Stimulated activated CD4-positive, alpha-beta T cell treated with anti-CD3 and anti-CD28 coated beads, Interleukin-15, amount 100 ng/mL, for 24 hours (primary cell): ENCODE measurements around the gene ACAA1.
"Not testable (repeated sequence)": the region's sequence is repeated elsewhere in the genome, so short reads cannot be mapped to it uniquely, and the experiment has no call there.

Experiments
- DNase-seq: peaks from one replicate; pipeline ENCODE4 v3.0.0-alpha.2; 2020

The ACAA1 gene

DNA sequence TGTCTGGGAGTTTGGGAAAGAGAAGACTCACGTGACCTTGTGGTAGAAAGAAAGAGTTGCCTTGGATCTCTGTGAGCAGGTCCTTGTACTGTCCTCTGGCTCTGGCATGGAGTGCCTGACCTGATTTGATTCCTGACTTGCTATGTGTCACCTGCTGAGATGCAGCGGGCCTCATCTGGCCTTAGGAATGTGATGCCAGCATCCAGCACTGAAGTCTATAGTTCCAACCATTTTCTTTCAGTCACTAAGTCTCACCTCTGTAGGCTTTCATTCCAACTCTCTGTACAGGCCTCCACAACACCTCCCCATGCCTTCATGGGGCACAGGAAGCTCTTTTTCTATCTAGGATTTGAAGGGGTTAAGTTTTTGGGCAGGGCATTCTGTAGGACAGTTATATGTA is 16.3 kb upstream of the ACAA1 start:
- DNase-seq, result no peak

DNA sequence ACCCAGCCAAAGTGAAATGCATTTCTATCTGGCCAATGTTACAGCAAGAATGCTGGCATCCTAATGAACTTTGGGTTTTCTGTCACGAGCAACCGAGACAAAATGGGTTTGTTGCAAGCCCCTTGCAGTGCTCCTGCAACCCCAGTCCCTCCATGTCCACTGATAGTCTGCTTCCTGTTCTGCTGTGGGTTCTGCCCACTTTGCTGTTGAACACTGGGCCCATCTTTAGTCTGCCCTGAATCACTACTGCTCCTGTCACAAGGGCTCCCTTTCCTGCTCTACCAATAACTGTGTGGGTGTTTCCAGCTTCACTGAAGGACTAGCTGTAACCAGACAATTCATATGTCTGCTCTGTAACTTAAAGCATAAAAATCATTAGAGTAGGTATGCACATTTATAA is 15.7 kb upstream of the ACAA1 start:
- no peak for DNase-seq

DNA sequence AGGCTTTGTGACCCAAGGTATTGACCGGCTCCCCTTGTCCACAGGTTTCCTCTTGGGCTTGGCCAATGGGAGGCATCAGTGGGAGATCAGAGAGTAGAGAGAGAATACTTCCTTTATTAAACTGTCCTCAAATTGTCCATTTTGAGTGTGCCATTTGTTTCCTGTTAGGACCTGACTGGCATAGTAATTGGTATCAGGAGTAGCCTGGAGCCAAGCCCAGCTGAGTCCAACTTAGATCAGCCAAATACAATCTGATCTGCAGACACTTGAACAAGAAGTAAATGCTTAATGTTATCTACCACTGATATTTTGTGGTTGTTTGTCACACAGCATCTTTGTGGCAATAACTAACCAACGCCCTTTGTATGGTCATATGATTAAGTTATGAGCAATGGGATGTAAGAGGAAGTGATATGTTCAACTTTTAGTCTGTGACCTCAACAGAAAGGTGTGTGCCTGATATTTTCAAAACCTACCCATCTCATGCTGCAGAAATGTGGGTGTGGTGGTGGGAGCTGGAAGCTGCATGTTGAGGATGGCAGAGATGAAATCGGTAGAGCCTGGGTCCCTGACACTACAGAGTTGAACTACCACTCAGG is 14.8 kb upstream of the ACAA1 start:
- no peak for DNase-seq

DNA sequence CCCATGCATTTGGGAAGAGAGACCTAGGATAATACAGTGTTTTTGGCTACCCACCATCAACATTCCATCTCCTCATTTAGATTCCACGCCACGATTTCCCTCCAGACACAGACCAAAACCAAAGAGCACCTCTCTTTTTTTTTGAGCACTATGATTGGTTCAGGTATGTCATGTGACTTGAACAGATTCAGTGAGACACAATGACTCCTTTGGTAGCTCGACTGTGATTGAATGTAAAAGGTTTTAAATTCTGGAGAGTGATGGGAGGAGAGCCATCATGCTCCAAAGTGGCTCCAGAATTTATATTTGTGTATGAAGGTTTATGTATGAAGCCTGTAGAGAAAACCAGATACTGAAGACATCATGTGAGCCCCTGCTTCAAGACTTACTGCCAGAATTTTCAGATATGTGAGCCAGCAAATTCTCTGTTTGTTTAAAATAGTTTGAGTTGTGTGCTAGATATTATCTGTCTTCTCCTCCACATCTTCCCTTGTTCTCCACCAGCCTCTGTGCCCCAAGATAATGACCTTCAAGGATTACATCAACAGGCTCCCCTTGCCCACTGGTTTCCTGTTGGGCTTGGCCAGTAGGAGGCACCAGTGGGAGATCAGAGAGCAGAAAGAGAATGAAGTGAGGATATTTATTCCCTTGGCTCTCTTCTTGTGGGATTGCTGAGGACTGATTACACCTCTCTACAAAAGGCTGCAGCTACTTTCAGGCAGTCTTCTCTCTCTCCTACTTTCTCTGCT is 14.0 kb upstream of the ACAA1 start:
- DNase-seq, result no peak

DNA sequence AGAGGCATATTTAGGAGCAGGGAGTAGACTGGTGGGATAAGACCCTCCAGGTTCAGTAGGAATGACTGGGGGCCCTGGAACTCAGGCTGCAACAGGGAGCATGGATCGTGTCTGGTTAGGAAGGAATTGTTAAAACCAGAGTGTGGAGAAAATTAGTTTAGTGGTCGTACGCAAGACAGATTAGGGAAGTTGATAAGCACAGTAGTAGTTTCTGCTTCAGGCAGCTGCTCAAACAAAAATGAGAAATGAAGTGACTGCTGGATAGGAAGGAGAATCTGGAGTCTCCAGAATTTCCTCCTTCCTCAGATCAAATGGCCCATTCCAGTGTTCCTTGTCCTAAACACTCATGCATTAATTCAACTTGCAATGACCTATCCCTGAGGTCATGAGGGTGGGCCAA is 12.8 kb upstream of the ACAA1 start:
- no peak for DNase-seq

DNA sequence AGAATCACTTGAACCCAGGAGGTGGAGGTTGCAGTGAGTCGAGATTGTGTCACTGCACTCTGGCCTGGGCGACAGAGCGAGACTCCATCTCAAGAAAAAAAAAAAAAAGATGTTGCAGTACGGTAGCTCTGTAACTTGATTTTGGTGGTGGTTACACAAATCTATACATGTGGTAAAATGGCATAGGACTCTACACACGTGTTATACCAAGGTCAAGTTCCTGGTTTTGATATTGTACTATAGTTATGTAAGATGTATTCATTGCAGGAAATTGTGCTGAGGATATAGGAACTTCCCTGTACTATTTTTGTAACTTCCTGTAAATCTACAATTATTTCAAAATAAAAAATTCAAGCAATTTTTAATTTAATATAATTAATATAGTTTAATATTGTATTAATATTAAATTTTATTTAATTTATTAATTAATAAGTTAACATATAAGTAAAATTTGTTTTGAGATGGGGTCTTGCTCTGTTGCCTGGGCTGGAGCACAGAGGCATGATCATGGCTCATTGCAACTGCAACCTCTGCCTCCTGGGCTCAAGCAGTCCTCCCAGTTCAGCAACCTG is 11.5 kb upstream of the ACAA1 start:
- DNase-seq, result no peak

DNA sequence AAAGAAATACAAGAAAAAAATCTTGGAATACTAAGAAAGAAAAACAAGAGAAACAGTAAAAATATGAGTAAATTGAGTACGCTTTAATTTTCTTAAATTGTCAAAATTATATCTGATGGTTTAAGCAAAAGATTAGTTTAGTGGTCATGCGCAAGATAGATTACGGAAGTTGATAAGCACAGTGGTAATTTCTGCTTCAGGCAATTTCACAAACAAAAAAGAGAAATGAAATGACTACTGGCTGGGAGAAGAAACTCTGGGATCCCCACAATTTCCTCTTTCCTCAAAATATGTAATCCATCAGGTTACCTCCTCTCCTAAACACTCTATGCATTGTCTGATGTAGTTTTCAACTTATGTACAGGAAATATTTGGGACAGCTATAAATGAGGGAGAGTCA is 10.5 kb upstream of the ACAA1 start:
- no peak for DNase-seq

DNA sequence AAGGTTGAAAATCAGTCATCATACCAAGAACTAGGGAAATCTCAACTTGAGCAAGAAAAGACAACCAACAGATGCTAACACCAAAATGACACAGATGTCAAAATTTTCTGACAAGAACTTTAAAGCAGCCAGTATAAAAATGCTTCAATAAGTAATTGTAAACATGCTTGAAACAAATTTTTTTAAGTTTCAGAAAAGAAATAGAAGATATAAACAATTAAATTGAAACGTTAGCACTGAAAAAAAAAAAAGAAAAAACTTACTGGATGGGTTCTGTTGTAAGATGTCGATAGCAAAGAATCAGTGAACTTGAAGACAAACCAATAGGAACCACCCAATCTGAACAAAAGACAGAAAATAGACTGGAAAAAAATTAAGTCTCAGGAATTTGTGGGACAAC is 9.6 kb upstream of the ACAA1 start:
- DNase-seq, result no peak

DNA sequence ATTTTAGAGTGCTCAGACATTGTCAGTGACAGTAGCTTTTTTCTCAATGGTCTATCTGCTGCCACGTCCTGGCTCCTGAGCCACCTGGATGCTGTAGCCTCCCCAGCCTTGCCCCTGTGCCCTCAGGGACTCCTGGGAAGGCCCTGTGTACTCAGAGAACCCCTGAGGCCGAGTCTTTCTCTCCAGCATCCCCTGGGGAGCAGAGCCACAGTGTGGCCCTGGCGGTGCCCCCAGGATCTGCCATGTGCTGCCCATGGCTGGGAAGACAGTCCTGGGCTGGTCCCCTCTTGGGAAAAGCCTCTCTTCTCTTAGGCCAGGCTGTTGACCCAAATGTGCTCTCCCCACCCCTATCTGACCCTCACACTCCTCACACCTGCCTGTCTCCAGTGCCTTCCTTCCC is 6.6 kb upstream of the ACAA1 start:
- DNase-seq, result no peak

DNA sequence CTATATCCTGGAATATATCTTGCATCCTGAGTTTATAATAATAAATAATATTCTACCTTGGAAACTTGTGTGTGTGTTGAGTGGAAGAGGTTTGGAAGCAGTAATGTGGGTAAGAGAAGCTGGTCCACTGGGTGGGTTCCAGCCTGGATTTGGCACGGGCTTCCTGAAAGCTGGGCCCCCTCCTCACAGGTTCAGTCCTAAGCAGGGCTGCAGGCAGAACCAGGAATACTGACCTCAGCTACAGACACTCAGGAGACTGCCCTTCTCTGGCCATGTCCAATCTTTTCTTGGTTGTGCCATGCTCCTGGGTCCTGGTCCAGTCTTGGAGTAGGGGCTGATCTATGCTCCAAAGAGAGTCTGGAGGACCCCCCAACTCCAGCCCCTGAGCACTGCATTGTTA is 6.0 kb upstream of the ACAA1 start:
- DNase-seq, result no peak

DNA sequence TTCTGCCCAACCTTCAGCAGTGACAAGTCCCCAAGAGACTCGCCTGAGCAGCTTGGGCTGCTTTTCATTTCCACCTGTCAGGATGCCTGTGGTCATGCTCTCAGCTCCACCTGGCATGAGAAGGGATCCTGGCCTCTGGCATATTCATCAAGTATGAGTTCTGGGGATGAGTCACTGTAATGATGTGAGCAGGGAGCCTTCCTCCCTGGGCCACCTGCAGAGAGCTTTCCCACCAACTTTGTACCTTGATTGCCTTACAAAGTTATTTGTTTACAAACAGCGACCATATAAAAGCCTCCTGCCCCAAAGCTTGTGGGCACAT is 5.0 kb upstream of the ACAA1 start:
- no peak for DNase-seq

DNA sequence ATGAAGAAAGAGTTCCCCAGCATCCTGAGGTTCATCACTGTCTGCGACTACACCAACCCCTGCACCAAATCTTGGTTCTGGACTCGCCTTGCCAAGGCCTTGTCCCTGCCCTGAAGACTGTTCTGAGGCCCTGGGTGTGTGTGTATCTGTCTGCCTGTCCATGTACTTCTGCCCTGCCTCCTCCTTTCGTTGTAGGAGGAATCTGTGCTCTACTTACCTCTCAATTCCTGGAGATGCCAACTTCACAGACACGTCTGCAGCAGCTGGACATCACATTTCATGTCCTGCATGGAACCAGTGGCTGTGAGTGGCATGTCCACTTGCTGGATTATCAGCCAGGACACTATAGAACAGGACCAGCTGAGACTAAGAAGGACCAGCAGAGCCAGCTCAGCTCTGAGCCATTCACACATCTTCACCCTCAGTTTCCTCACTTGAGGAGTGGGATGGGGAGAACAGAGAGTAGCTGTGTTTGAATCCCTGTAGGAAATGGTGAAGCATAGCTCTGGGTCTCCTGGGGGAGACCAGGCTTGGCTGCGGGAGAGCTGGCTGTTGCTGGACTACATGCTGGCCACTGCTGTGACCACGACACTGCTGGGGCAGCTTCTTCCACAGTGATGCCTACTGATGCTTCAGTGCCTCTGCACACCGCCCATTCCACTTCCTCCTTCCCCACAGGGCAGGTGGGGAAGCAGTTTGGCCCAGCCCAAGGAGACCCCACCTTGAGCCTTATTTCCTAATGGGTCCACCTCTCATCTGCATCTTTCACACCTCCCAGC is 4.4 kb upstream of the ACAA1 start:
- DNase-seq, result no peak

DNA sequence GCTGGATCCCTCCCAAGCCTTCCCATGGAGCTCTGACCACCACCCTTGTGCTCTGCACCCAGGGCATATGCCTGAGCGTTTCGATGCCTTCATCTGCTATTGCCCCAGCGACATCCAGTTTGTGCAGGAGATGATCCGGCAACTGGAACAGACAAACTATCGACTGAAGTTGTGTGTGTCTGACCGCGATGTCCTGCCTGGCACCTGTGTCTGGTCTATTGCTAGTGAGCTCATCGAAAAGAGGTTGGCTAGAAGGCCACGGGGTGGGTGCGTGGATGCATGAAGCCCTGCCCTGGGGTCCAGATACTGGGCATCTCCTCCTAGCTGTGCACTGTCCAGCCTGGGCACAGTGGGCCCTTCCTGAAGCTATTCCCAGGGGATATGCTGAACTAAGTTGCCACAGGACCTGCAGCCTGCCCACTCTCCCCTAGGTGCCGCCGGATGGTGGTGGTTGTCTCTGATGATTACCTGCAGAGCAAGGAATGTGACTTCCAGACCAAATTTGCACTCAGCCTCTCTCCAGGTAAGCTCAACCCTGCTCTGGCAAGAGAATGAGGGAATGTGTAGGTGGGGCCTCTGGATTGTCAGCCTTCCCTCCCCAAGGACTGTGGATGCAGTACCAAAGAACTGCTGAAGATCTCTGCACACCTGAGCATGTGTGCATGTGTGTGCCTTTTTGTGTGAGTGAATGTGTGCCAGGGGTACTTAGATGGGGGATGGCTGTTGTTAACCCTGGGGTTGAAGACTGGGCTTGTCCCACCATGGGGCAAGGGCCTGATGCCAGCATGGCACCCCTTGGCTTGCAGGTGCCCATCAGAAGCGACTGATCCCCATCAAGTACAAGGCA is 3.6 kb upstream of the ACAA1 start:
- no peak for DNase-seq

DNA sequence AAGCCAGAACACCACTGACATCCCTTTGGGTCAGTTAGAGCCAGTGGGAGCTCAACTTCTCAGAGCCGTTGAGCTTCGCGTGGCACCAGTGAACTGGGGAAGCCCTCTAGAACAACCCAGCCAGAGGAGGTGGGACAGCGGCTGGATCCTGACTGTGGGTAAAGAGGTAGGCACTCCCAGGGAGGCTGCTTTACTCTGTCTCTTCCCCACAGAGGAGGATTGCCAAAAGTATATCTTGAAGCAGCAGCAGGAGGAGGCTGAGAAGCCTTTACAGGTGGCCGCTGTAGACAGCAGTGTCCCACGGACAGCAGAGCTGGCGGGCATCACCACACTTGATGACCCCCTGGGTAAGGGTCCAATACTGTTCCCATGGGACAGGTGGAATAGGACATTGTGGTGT is 2.7 kb upstream of the ACAA1 start:
- no peak for DNase-seq

DNA sequence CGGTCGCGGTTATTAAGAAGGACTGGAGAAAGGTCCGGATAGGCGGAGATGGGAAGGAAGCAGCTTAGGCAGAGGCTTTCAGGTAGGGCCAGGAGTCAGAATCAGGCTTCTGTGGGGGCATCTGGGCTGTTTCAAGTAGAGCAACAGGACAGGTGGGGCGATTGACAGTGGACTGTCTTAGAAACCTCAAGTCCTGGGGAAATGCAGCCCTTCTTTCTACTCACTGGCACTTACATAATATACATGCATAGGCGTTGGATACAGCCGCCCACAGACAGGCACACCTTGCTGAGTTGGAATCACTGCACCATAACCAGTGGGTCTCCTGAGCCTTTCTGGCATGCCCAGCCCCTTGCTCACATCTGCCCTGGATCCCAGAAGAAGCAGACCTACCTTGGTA is 2.3 kb upstream of the ACAA1 start:
- DNase-seq, result no peak

DNA sequence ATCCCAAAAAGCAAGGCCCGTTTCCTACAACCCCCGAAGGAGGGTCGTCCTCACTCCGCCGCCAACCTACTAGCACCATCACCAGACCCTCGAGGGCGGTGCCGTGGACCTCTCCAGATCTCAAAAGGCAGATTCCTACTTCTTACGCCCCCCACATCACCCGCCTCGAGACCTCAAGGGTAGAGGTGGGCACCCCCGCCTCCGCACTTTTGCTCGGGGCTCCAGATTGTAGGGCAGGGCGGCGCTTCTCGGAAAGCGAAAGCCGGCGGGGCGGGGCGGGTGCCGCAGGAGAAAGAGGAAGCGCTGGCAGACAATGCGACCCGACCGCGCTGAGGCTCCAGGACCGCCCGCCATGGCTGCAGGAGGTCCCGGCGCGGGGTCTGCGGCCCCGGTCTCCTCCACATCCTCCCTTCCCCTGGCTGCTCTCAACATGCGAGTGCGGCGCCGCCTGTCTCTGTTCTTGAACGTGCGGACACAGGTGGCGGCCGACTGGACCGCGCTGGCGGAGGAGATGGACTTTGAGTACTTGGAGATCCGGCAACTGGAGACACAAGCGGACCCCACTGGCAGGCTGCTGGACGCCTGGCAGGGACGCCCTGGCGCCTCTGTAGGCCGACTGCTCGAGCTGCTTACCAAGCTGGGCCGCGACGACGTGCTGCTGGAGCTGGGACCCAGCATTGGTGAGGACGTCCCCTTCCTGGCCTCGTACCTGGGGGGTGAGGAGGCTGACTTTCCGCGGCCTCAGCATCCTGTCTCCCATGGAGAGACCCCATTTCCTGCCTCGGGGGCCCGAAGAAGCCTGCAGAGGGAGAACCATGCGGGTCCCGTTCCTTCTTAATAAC is 1.6 kb upstream of the ACAA1 start, which contains the start of gene MYD88:
Gene MYD88, plus strand, starts transcription at position 313 of the 842 bp plus-strand sequence. Its CDS starts 40 bp downstream, at position 353.
- DNase-seq, result peak; percentile 91

DNA sequence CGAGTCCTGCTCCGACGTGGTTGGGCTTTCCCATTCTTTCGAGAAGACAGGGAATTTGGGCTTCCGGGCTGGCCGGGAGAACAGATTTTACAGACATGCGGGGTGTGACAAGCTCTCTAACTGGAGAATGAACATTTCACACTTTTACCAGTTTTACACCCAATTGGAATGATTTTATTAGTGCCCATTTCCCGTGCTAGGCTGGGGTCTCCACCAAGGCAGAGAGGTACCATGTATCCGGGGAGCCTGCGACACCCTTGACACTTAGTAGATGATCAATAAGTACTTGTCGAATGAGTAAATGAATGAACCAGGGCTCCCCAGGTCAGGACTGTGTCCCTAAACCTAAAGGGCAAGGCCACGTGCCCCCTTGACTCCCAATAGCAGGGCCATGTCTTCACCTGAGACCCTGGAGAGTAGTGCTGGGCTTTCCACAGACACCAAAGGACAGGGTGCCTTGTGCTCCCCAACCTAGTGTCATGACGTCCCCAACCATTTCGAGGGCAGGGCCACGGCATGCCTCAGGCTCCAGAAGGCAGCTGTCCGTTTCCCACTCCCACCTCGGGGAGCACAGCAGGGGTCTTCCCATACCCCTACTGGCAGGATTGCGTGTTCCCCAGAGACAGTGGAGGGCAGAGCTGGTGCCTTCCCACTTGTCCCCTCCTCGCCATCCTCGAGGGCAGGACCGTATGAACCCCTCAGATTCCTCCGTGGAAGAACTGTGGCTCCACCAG is 855 bp upstream of the ACAA1 start:
- peak; percentile 43 for DNase-seq

DNA sequence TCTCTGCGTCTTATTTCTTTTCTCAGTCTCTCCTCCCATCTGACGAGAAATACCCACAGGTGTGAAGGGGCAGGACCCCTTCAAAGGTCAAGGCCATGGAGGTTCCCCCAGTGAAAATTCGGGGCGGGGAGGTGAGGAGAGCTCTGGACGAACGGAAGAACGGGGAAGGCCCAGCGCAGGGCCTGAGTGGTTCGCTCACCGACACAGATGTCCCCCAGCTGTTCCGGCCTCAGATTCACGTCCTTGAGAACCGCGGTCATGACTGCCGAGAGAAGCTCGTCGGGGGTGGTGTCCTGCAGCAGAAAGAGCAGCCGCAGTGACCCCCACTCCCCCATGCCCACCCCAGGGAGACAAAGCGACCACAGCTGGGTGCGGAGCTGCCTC is 542 bp downstream of the ACAA1 start:
- DNase-seq, result peak; percentile 40

DNA sequence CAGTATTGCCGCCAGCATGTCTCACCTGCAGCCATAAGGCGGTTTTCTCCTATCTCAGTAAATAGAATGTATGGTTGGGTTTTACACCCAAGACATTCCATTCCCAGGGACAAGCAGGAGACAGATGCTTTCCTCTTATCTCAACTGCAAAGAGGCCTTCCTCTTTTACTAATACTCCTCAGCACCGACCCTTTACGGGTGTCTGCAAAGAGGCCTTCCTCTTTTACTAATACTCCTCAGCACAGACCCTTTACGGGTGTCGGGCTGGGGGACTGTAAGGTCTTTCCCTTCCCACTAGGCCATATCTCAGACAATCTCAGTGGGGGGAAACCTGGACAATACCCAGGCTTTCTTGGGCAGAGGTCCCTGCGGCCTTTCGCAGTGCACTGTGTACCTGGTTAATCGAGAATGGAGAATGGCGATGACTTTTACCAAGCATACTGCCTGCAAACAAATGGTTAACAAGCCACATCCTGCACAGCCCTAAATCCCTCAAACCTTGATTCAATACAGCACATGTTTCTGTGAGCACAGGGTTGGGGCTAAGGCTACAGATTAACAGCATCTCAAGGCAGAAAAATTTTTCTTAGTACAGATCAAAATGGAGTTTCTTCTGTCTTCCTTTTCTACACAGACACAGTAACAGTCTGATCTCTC is 1.2 kb downstream of the ACAA1 start:
- DNase-seq, result not testable (repeated sequence)

DNA sequence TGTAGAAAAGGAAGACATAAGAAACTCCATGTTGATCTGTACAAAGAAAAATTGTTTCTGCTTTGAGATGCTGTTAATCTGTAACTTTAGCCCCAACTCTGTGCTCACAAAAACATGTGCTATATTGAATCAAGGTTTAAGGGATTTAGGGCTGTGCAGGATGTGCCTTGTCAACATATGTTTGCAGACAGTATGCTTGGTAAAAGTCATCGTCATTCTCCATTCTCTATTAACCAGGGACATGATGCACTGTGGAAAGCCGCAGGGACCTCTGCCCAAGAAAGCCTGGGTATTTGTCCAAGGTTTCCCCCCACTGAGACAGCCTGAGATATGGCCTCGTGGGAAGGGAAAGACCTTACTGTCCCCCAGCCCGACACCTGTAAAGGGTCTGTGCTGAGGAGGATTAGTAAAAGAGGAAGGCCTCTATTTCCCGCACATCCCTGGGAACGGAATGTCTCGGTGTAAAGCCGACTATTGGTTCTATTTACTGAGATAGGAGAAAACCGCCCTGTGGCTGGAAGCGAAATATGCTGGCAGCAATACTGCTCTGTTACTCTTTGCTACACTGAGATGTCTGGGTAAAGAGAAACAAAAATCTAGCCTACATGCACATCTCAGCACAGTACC is 2.3 kb downstream of the ACAA1 start:
- not testable (repeated sequence) for DNase-seq
